ENCODE data around the gene DCLK1.

Gene DCLK1

GRCh38 chr13:35945368-35945767, 185.8 kb downstream of the DCLK1 start:
- DNase-seq (no peak), ATAC-seq (replicated peaks) (no peak)
- Mint-ChIP-seq H3K4me3 (no peak overlapping the region), H3K36me3 (ENCODE audit: insufficient read depth) (no peaks in the 10 kb centered on the region), H3K4me1 (ENCODE audit: low read depth in 2 of 2) (no peaks in the 10 kb centered on the region), H3K27ac (no peak overlapping the region), H3K27me3 (no peaks in the 10 kb centered on the region), H3K9me3 (peaks cover 8% of the 10 kb centered on the region in 2 donors)

GRCh38 chr13:35941374-35941773, 189.8 kb downstream of the DCLK1 start:
- ATAC-seq (replicated peaks), result no peak

GRCh38 chr13:35940734-35941133, 190.4 kb downstream of the DCLK1 start:
- ATAC-seq (replicated peaks) (no peak), DNase-seq (no peak)
- H3K27me3 Mint-ChIP-seq, result no peaks in the 10 kb centered on the region
- H3K27ac Mint-ChIP-seq, result no peak overlapping the region
- H3K9me3 Mint-ChIP-seq, result peaks cover 11 to 16% of the 10 kb centered on the region in 2 donors
- H3K4me1 Mint-ChIP-seq (ENCODE audit: low read depth in 2 of 2), result no peaks in the 10 kb centered on the region
- no peak overlapping the region for H3K4me3 Mint-ChIP-seq
- no peaks in the 10 kb centered on the region for H3K36me3 Mint-ChIP-seq (ENCODE audit: insufficient read depth)

More at GRCh38 chr13:35941374-35941773, 189.8 kb downstream of the DCLK1 start:
- Mint-ChIP-seq H3K36me3 (ENCODE audit: insufficient read depth) (no peaks in the 10 kb centered on the region), H3K4me3 (no peak overlapping the region), H3K27ac (no peak overlapping the region), H3K27me3 (no peaks in the 10 kb centered on the region), H3K9me3 (peaks cover 11 to 16% of the 10 kb centered on the region in 2 donors), H3K4me1 (ENCODE audit: low read depth in 2 of 2) (no peaks in the 10 kb centered on the region)
- no peak for DNase-seq

GRCh38 chr13:35936246-35936978, 194.8 kb downstream of the DCLK1 start:
- no peak overlapping the region for H3K4me3 Mint-ChIP-seq
- no peaks in the 10 kb centered on the region for H3K4me1 Mint-ChIP-seq (ENCODE audit: low read depth in 2 of 2)
- peaks cover 24 to 25% of the 10 kb centered on the region in 2 donors for H3K9me3 Mint-ChIP-seq
- no peak overlapping the region for H3K27ac Mint-ChIP-seq
- no peak for DNase-seq
- H3K27me3 Mint-ChIP-seq, result no peaks in the 10 kb centered on the region
- no peaks in the 10 kb centered on the region for H3K36me3 Mint-ChIP-seq (ENCODE audit: insufficient read depth)
- ATAC-seq (replicated peaks), result no peak

- ATAC-seq (replicated peaks), result no peak
These were observed 200.2 kb downstream of the DCLK1 start for GRCh38 chr13:35930665-35931631.

GRCh38 chr13:35927567-35928021, 203.6 kb downstream of the DCLK1 start:
- H3K4me3 Mint-ChIP-seq, result no peak overlapping the region
- H3K4me1 Mint-ChIP-seq (ENCODE audit: low read depth in 2 of 2), result no peaks in the 10 kb centered on the region
- H3K36me3 Mint-ChIP-seq (ENCODE audit: insufficient read depth), result no peaks in the 10 kb centered on the region
- H3K9me3 Mint-ChIP-seq, result peaks cover 0 to 9% of the 10 kb centered on the region in 2 donors
- H3K27me3 Mint-ChIP-seq, result no peaks in the 10 kb centered on the region
- no peak overlapping the region for H3K27ac Mint-ChIP-seq
- ATAC-seq (replicated peaks), result no peak
- DNase-seq, result no peak

More at GRCh38 chr13:35930665-35931631, 200.2 kb downstream of the DCLK1 start:
- Mint-ChIP-seq H3K27me3 (no peaks in the 10 kb centered on the region), H3K4me3 (no peak overlapping the region), H3K4me1 (ENCODE audit: low read depth in 2 of 2) (no peaks in the 10 kb centered on the region), H3K9me3 (peaks cover 18 to 20% of the 10 kb centered on the region in 2 donors), H3K27ac (no peak overlapping the region), H3K36me3 (ENCODE audit: insufficient read depth) (no peaks in the 10 kb centered on the region)
- DNase-seq, result no peak

GRCh38 chr13:35926859-35927530, 204.2 kb downstream of the DCLK1 start:
- Mint-ChIP-seq H3K27ac (no peak overlapping the region), H3K4me3 (no peak overlapping the region), H3K36me3 (ENCODE audit: insufficient read depth) (no peaks in the 10 kb centered on the region), H3K4me1 (ENCODE audit: low read depth in 2 of 2) (no peaks in the 10 kb centered on the region), H3K9me3 (peaks cover 0 to 5% of the 10 kb centered on the region in 2 donors), H3K27me3 (no peaks in the 10 kb centered on the region)
- ATAC-seq (replicated peaks), result no peak
- DNase-seq, result no peak

GRCh38 chr13:35925669-35926068, 205.5 kb downstream of the DCLK1 start:
- ATAC-seq (replicated peaks) (no peak), DNase-seq (no peak)
- H3K4me3 Mint-ChIP-seq, result no peak overlapping the region
- peaks cover 0 to 11% of the 10 kb centered on the region in 2 donors for H3K9me3 Mint-ChIP-seq
- no peaks in the 10 kb centered on the region for H3K4me1 Mint-ChIP-seq (ENCODE audit: low read depth in 2 of 2)
- no peaks in the 10 kb centered on the region for H3K27me3 Mint-ChIP-seq
- no peaks in the 10 kb centered on the region for H3K36me3 Mint-ChIP-seq (ENCODE audit: insufficient read depth)
- no peak overlapping the region for H3K27ac Mint-ChIP-seq

GRCh38 chr13:35923347-35923746, 207.8 kb downstream of the DCLK1 start:
- Mint-ChIP-seq H3K9me3 (peaks cover 6 to 10% of the 10 kb centered on the region in 2 donors), H3K27ac (no peak overlapping the region), H3K4me3 (no peak overlapping the region), H3K4me1 (ENCODE audit: low read depth in 2 of 2) (no peaks in the 10 kb centered on the region), H3K27me3 (no peaks in the 10 kb centered on the region), H3K36me3 (ENCODE audit: insufficient read depth) (no peaks in the 10 kb centered on the region)
- DNase-seq (no peak), ATAC-seq (replicated peaks) (no peak)

GRCh38 chr13:35920816-35921215, 210.4 kb downstream of the DCLK1 start:
- H3K4me1 Mint-ChIP-seq (ENCODE audit: low read depth in 2 of 2), result no peaks in the 10 kb centered on the region
- ATAC-seq (replicated peaks) (no peak), DNase-seq (no peak)
- peaks cover 6 to 15% of the 10 kb centered on the region in 2 donors for H3K9me3 Mint-ChIP-seq
- H3K4me3 Mint-ChIP-seq, result no peak overlapping the region
- H3K27ac Mint-ChIP-seq, result no peak overlapping the region
- H3K36me3 Mint-ChIP-seq (ENCODE audit: insufficient read depth), result no peaks in the 10 kb centered on the region
- H3K27me3 Mint-ChIP-seq, result no peaks in the 10 kb centered on the region

- DNase-seq (no peak), ATAC-seq (replicated peaks) (no peak)
- H3K36me3 Mint-ChIP-seq (ENCODE audit: insufficient read depth), result no peaks in the 10 kb centered on the region
- no peaks in the 10 kb centered on the region for H3K27me3 Mint-ChIP-seq
- H3K4me3 Mint-ChIP-seq, result no peak overlapping the region
- H3K27ac Mint-ChIP-seq, result no peak overlapping the region
- no peaks in the 10 kb centered on the region for H3K4me1 Mint-ChIP-seq (ENCODE audit: low read depth in 2 of 2)
- H3K9me3 Mint-ChIP-seq, result peaks cover 6 to 12% of the 10 kb centered on the region in 2 donors
These were observed 213.1 kb downstream of the DCLK1 start for GRCh38 chr13:35917942-35918645.

GRCh38 chr13:35917252-35917941, 213.8 kb downstream of the DCLK1 start:
- Mint-ChIP-seq H3K9me3 (peaks cover 6 to 12% of the 10 kb centered on the region in 2 donors), H3K27ac (no peak overlapping the region)
- ATAC-seq (replicated peaks), result no peak

More at GRCh38 chr13:35917252-35917941, 213.8 kb downstream of the DCLK1 start:
- Mint-ChIP-seq H3K4me1 (ENCODE audit: low read depth in 2 of 2) (no peaks in the 10 kb centered on the region), H3K36me3 (ENCODE audit: insufficient read depth) (no peaks in the 10 kb centered on the region), H3K27me3 (no peaks in the 10 kb centered on the region), H3K4me3 (no peak overlapping the region)
- DNase-seq, result no peak

Data from effector memory CD8-positive, alpha-beta T cell (primary cell).